Common myeloid progenitor, CD34-positive (primary cell): ENCODE results near the gene MED15.
"Not testable (repeated sequence)": the region's sequence is repeated elsewhere in the genome, so short reads cannot be mapped to it uniquely, and the experiment has no call there.

ENCODE experiments used
- CTCF ChIA-PET: fragments of 350-600 bp; sonication (Branson Sonifier 250); formaldehyde crosslinking; loops from one replicate; lab custom pipeline; 2021; ENCODE audit warnings: antibody characterized with exemption; lab: Charles Lee
- POLR2A ChIA-PET: fragments of 350-600 bp; sonication (Branson Sonifier 250); formaldehyde crosslinking; loops from one replicate; lab custom pipeline; 2021; ENCODE audit warnings: antibody characterized with exemption; lab: Charles Lee
- DNase-seq, 3 donors: peaks; one replicate each; pipeline versions ENCODE4 v3.0.0 to v3.0.0-alpha.2; 2013
- H3K27ac ChIP-seq, 2 experiments: 1 replicate in 1 of 2; 2 replicates in 1 of 2; pipeline ENCODE4 v1.7.0; 2013; ENCODE audit warnings: inconsistent platforms in 2 of 2, low read length in 2 of 2, mild to moderate bottlenecking in 2 of 2, low read depth in 1 of 2, moderate library complexity in 1 of 2; ENCODE audit not compliant: severe bottlenecking in 2 of 2, insufficient read depth in 1 of 2, poor library complexity in 1 of 2
- H3K27me3 ChIP-seq, 5 experiments: replicated peaks in 2 of 5; 1 replicate in 3 of 5; 2 replicates in 2 of 5; pipeline versions ENCODE4 v1.6.1 to v1.7.0; 2013; ENCODE audit warnings: low read length in 4 of 5, mild to moderate bottlenecking in 2 of 5, moderate library complexity in 2 of 5, inconsistent platforms in 1 of 5; ENCODE audit not compliant: insufficient read depth in 5 of 5, control insufficient read depth in 4 of 5
- H3K36me3 ChIP-seq, 4 experiments: 1 replicate in 2 of 4; 2 replicates in 2 of 4; pipeline versions ENCODE4 v1.6.1 to v1.7.0; 2013; ENCODE audit warnings: low read length in 3 of 4, control low read depth in 1 of 4, mild to moderate bottlenecking in 1 of 4; ENCODE audit not compliant: control insufficient read depth in 4 of 4, insufficient read depth in 4 of 4
- H3K4me1 ChIP-seq, 4 experiments: 1 replicate in 3 of 4; 2 replicates in 1 of 4; pipeline versions ENCODE4 v1.6.1 to v1.7.1; 2013; ENCODE audit warnings: low read length in 3 of 4, mild to moderate bottlenecking in 3 of 4, control low read depth in 1 of 4, inconsistent platforms in 1 of 4, moderate library complexity in 1 of 4; ENCODE audit not compliant: control insufficient read depth in 4 of 4, insufficient read depth in 4 of 4; ENCODE audit errors: control extremely low read depth in 1 of 4
- H3K4me3 ChIP-seq, 7 experiments: 1 replicate in 4 of 7; 2 replicates in 3 of 7; pipeline versions ENCODE4 v1.5.1 to v1.7.0; 2013; ENCODE audit warnings: mild to moderate bottlenecking in 7 of 7, low read length in 6 of 7, moderate library complexity in 6 of 7, inconsistent platforms in 2 of 7, low read depth in 2 of 7, control low read depth in 1 of 7; ENCODE audit not compliant: insufficient read depth in 4 of 7, control insufficient read depth in 1 of 7; ENCODE audit errors: extremely low read depth in 1 of 7
- H3K9me3 ChIP-seq, 5 experiments: 1 replicate in 4 of 5; 2 replicates in 1 of 5; pipeline versions ENCODE4 v1.6.1 to v1.7.1; 2013; ENCODE audit warnings: low read length in 4 of 5, mild to moderate bottlenecking in 2 of 5, inconsistent platforms in 1 of 5, low read depth in 1 of 5, moderate library complexity in 1 of 5; ENCODE audit not compliant: control insufficient read depth in 4 of 5, insufficient read depth in 2 of 5; ENCODE audit errors: control extremely low read depth in 1 of 5
- WGBS: methylation state at CpG from one replicate; pipeline ENCODE4 v1.1.5; 2013; ENCODE audit not compliant: insufficient coverage; 5-methylcytosine and 5-hydroxymethylcytosine counted together

The MED15 gene

GRCh38 chr22:20537983-20538382 is 30.6 kb downstream of the MED15 start:
- H3K27ac ChIP-seq: no peak overlapping the region
- H3K9me3 ChIP-seq: no peaks in the 10 kb centered on the region
- peaks cover 0 to 10% (median 3%) of the 10 kb centered on the region in 4 experiments for H3K4me1 ChIP-seq
- WGBS: 96% methylated on average over 5 of the region's 7 CpGs
- ChIA-PET POLR2A (no interaction called here), CTCF (interaction anchor here (1.1 kb wide), 2 partner anchors 9 to 27 kb away, joined by 3 to 4 read pairs; no protein-coding TSS in a partner anchor)
- DNase-seq: no peak
- no peak overlapping the region for H3K4me3 ChIP-seq
- no peaks in the 10 kb centered on the region for H3K27me3 ChIP-seq
- peaks cover 10 to 53% (median 36%) of the 10 kb centered on the region in 4 experiments for H3K36me3 ChIP-seq

GRCh38 chr22:20538875-20539274 is 31.5 kb downstream of the MED15 start:
- H3K36me3 ChIP-seq: peaks cover 8 to 53% (median 33%) of the 10 kb centered on the region in 4 experiments
- CTCF ChIA-PET, H3K27me3 ChIP-seq, H3K27ac ChIP-seq, DNase-seq, H3K9me3 ChIP-seq, H3K4me1 ChIP-seq, H3K4me3 ChIP-seq: not testable (repeated sequence)
- 100% methylated on average over 1 of the region's 8 CpGs for WGBS
- POLR2A ChIA-PET: interaction anchor here (0.6 kb wide), 1 partner anchor 352 kb away, joined by 6 read pairs; no protein-coding TSS in a partner anchor

DNA sequence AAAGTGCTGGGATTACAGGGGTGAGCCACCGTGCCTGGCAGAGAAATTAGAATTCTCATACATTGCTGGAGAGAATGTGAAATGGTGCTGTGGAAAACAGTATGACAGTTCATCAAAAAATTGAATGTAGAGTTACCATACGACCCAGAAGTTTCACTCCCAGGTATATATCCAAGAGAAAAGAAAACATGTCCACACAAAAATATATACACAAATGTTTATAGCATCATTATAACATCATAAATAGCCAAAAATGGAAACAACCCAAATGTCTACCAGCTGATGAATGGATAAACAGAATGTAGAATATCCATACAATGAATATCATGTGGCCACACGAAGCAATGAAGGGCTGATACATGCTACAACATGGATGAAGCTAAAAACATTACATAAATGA is 34.6 kb downstream of the MED15 start:
- Histone ChIP-seq H3K27ac (no peak overlapping the region), H3K36me3 (peaks cover 10 to 57% (median 39%) of the 10 kb centered on the region in 4 experiments), H3K4me3 (no peak overlapping the region), H3K9me3 (no peaks in the 10 kb centered on the region), H3K27me3 (no peaks in the 10 kb centered on the region), H3K4me1 (no peaks in the 10 kb centered on the region)
- no peak for DNase-seq
- ChIA-PET CTCF (interaction anchor here (1.3 to 1.4 kb wide), 2 partner anchors 15 to 20 kb away, joined by 3 to 4 read pairs; no protein-coding TSS in a partner anchor), POLR2A (no interaction called here)
- WGBS: 100% methylated on average over 1 of the region's 3 CpGs

DNA sequence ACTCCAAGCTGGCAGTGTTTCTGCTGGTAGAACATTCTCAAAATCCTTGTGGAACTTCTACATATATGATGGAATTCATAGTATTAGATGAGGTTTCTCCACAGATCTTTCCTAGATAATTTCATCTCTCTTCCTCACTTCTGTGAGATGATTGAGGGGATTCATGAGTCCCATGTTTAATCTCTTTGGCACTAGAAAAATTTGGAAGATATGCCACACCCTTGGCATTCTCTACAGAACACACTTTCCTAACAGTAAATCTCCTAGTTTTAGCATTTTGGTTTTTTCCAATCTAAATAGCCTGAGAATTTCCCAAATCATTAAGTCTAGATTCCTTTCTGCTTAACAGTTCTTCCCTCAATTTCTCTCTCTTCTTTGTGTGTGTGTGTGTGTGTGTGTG is 35.3 kb downstream of the MED15 start:
- CTCF ChIA-PET: interaction anchor here (1.3 to 1.4 kb wide), 2 partner anchors 15 to 19 kb away, joined by 3 to 4 read pairs; no protein-coding TSS in a partner anchor
- peaks cover 8 to 50% (median 33%) of the 10 kb centered on the region in 4 experiments for H3K36me3 ChIP-seq
- no peak for DNase-seq
- no peak overlapping the region for H3K27ac ChIP-seq
- no peak overlapping the region for H3K4me3 ChIP-seq
- H3K9me3 ChIP-seq: no peaks in the 10 kb centered on the region
- no peaks in the 10 kb centered on the region for H3K27me3 ChIP-seq
- no peaks in the 10 kb centered on the region for H3K4me1 ChIP-seq
- POLR2A ChIA-PET: no interaction called here

DNA sequence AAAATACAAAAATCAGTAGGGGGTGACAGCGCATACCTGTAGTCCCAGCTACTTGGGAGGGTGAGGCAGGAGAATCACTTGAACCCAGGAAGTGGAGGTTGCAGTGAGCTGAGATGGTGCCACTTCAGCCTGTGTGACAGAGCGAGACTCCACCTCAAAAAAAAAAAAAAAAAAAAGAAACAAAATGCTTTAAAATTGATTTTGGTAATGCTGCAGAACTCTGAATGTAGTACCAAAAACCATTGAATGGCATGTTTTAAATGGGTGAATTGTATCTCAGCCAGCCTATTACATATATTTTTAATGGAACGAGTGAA is 37.9 kb downstream of the MED15 start:
- Histone ChIP-seq H3K4me1 (peaks cover 7 to 20% (median 19%) of the 10 kb centered on the region in 4 experiments), H3K36me3 (peaks cover 8 to 30% (median 25%) of the 10 kb centered on the region in 4 experiments)
- POLR2A ChIA-PET, H3K27me3 ChIP-seq, H3K4me3 ChIP-seq, CTCF ChIA-PET, DNase-seq, H3K9me3 ChIP-seq, H3K27ac ChIP-seq: not testable (repeated sequence)
- 90% methylated on average over 2 of the region's 3 CpGs for WGBS

- peaks cover 8 to 27% (median 23%) of the 10 kb centered on the region in 4 experiments for H3K36me3 ChIP-seq
- no peaks in the 10 kb centered on the region for H3K27me3 ChIP-seq
- CTCF ChIA-PET: no interaction called here
- H3K4me3 ChIP-seq: no peak overlapping the region
- H3K27ac ChIP-seq: peak overlapping the region in 1 of 2 experiments; percentile 50
- WGBS: 90% methylated on average over 10 of the region's 10 CpGs
- no peak for DNase-seq
- POLR2A ChIA-PET: interaction anchor here (0.7 kb wide), 1 partner anchor 38 kb away, joined by 4 read pairs; the partner anchor contains the start of gene MED15
- peaks cover 7 to 26% (median 23%) of the 10 kb centered on the region in 4 experiments for H3K4me1 ChIP-seq
- H3K9me3 ChIP-seq: no peaks in the 10 kb centered on the region
Measured at GRCh38 chr22:20545681-20546521, 38.5 kb downstream of the MED15 start.

- peaks cover 8 to 32% (median 25%) of the 10 kb centered on the region in 4 experiments for H3K4me1 ChIP-seq
- H3K27ac ChIP-seq: peak overlapping the region in 1 of 2 experiments; percentile 50
- 92% methylated on average over 2 of the region's 4 CpGs for WGBS
Measured at GRCh38 chr22:20546541-20546950, 39.1 kb downstream of the MED15 start.

More at GRCh38 chr22:20546541-20546950, 39.1 kb downstream of the MED15 start:
- POLR2A ChIA-PET: interaction anchor here (0.7 kb wide), 1 partner anchor 39 kb away, joined by 4 read pairs; the partner anchor contains the start of gene MED15
- DNase-seq: no peak
- CTCF ChIA-PET: interaction anchor here (1.1 kb wide), 1 partner anchor 9 kb away, joined by 3 read pairs; no protein-coding TSS in a partner anchor
- Histone ChIP-seq H3K27me3 (no peaks in the 10 kb centered on the region), H3K9me3 (no peaks in the 10 kb centered on the region), H3K36me3 (peaks cover 7 to 33% (median 26%) of the 10 kb centered on the region in 4 experiments), H3K4me3 (no peak overlapping the region)
